Type B pancreatic cell (in vitro differentiated cells): ENCODE results near the gene TSHR. TPM values are rescaled to one million over a fixed set of nuclear protein-coding genes. Genes with fewer than 3 reads are reported as not detected.

Experiments used
- DNase-seq: peaks from one replicate; pipeline ENCODE4 v3.0.0; 2021; ENCODE audit warnings: mixed read lengths; ENCODE audit not compliant: unreplicated experiment; ENCODE audit errors: extremely low spot score
- H3K27ac Mint-ChIP-seq: 2 replicates; pipeline ENCODE4 v1.8.0; 2021; ENCODE audit warnings: mild to moderate bottlenecking, mixed read lengths
- H3K27me3 Mint-ChIP-seq: 2 replicates; pipeline ENCODE4 v1.8.0; 2021; ENCODE audit warnings: mixed read lengths
- H3K36me3 Mint-ChIP-seq: 2 replicates; pipeline ENCODE4 v1.8.0; 2021; ENCODE audit warnings: mixed read lengths
- H3K4me1 Mint-ChIP-seq: one replicate; pipeline ENCODE4 v1.8.0; 2021; ENCODE audit warnings: mixed read lengths; ENCODE audit not compliant: unreplicated experiment
- H3K4me3 Mint-ChIP-seq: 2 replicates; pipeline ENCODE4 v1.8.0; 2021; ENCODE audit warnings: mild to moderate bottlenecking, mixed read lengths
- H3K9me3 Mint-ChIP-seq: 2 replicates; pipeline ENCODE4 v1.8.0; 2021; ENCODE audit warnings: mixed read lengths
- total RNA-seq: library from RNA; stranded (reverse); gene quantifications from 2 replicates; pipeline ENCODE4 v1.2.1, GENCODE V29; 2021; ENCODE audit warnings: low replicate concordance
- TF ChIP-seq, protein P1 (sequence below): fragments of 200-600 bp; sonication (generic); conservative IDR thresholded peaks from 2 replicates; pipeline ENCODE4 v1.5.0; 2021; ENCODE audit warnings: antibody characterized with exemption, mild to moderate bottlenecking

The TSHR gene
- total RNA-seq, 1 donor from 2014 or later: 0.65 TPM

GRCh38 chr14:81062380-81062779, 107.0 kb downstream of the TSHR start:
- Mint-ChIP-seq H3K36me3 (no peaks in the 10 kb centered on the region), H3K4me1 (no peaks in the 10 kb centered on the region), H3K4me3 (no peak overlapping the region), H3K9me3 (no peaks in the 10 kb centered on the region), H3K27ac (no peak overlapping the region), H3K27me3 (no peaks in the 10 kb centered on the region)
- TF ChIP-seq, protein P1, sequence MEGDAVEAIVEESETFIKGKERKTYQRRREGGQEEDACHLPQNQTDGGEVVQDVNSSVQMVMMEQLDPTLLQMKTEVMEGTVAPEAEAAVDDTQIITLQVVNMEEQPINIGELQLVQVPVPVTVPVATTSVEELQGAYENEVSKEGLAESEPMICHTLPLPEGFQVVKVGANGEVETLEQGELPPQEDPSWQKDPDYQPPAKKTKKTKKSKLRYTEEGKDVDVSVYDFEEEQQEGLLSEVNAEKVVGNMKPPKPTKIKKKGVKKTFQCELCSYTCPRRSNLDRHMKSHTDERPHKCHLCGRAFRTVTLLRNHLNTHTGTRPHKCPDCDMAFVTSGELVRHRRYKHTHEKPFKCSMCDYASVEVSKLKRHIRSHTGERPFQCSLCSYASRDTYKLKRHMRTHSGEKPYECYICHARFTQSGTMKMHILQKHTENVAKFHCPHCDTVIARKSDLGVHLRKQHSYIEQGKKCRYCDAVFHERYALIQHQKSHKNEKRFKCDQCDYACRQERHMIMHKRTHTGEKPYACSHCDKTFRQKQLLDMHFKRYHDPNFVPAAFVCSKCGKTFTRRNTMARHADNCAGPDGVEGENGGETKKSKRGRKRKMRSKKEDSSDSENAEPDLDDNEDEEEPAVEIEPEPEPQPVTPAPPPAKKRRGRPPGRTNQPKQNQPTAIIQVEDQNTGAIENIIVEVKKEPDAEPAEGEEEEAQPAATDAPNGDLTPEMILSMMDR: no peak
- no peak for DNase-seq

- no peaks in the 10 kb centered on the region for H3K9me3 Mint-ChIP-seq
- no peak overlapping the region for H3K27ac Mint-ChIP-seq
- TF ChIP-seq, protein P1: peak; percentile 62
- no peaks in the 10 kb centered on the region for H3K4me1 Mint-ChIP-seq
- no peak for DNase-seq
- H3K36me3 Mint-ChIP-seq: no peaks in the 10 kb centered on the region
- no peaks in the 10 kb centered on the region for H3K27me3 Mint-ChIP-seq
- no peak overlapping the region for H3K4me3 Mint-ChIP-seq
These were observed 107.4 kb downstream of the TSHR start for GRCh38 chr14:81062816-81063215.

DNA sequence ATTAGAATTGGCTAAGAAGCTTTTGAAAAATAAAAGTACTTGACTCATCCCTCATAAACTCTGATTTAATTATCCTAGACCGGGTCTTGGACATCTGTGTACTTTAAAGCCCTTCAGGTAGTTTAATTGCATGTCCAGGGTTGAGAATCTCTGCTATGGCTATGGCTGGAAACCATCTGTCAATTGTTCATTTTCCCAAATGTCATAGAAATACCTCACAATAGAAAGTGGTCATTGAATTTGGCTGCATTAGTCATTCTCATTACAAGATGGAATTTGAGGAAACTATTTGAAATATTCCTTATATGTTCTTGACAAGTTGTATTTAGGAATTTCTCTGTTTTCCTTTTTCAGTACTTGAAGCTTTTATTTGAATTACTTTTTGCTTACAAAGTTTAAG, 111.3 kb downstream of the TSHR start:
- Mint-ChIP-seq H3K9me3 (peaks cover 3% of the 10 kb centered on the region), H3K27me3 (no peaks in the 10 kb centered on the region), H3K36me3 (no peaks in the 10 kb centered on the region), H3K4me3 (no peak overlapping the region), H3K4me1 (no peaks in the 10 kb centered on the region), H3K27ac (no peak overlapping the region)
- TF ChIP-seq, protein P1: no peak
- no peak for DNase-seq

DNA sequence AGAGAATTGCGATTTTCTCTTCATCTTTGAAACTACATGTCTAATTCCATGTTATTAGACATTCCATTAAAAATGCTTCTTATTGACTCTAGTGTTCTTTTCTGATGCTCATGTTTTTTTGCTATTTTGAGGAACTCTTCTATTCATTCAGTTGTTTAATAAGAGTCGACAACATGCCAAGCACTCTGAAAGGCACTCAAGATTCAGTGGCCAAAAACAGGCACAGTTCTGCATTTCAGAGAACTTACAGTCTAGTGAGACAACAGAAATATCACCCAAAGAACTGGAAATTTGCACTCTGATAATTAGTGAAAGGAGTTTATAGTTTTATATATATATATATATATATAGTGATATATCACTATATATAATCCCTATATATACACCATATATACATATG, 111.7 kb downstream of the TSHR start:
- Mint-ChIP-seq H3K27me3 (no peaks in the 10 kb centered on the region), H3K36me3 (no peaks in the 10 kb centered on the region), H3K4me1 (no peaks in the 10 kb centered on the region), H3K9me3 (peaks cover 3% of the 10 kb centered on the region), H3K27ac (no peak overlapping the region), H3K4me3 (no peak overlapping the region)
- DNase-seq: no peak
- TF ChIP-seq, protein P1: no peak

GRCh38 chr14:81068176-81068782, 112.9 kb downstream of the TSHR start:
- Mint-ChIP-seq H3K27me3 (no peaks in the 10 kb centered on the region), H3K27ac (no peak overlapping the region), H3K4me3 (no peak overlapping the region), H3K36me3 (no peaks in the 10 kb centered on the region), H3K4me1 (no peaks in the 10 kb centered on the region), H3K9me3 (peaks cover 3% of the 10 kb centered on the region)
- no peak for DNase-seq
- TF ChIP-seq, protein P1: no peak

GRCh38 chr14:81070511-81070910, 115.1 kb downstream of the TSHR start:
- Mint-ChIP-seq H3K36me3 (no peaks in the 10 kb centered on the region), H3K9me3 (peaks cover 3% of the 10 kb centered on the region), H3K27me3 (no peaks in the 10 kb centered on the region)

More at GRCh38 chr14:81070511-81070910, 115.1 kb downstream of the TSHR start:
- H3K4me1 Mint-ChIP-seq: no peaks in the 10 kb centered on the region
- H3K27ac Mint-ChIP-seq: no peak overlapping the region
- H3K4me3 Mint-ChIP-seq: no peak overlapping the region
- TF ChIP-seq, protein P1: no peak
- DNase-seq: no peak
